HepG2 (cell line): ENCODE measurements around the gene NOP56. TPM values are rescaled to one million over a fixed set of nuclear protein-coding genes. Genes with fewer than 3 reads are reported as not detected.

Source experiments
- HNRNPK ChIP-seq: fragments of 200-400 bp; formaldehyde crosslinking; IDR thresholded peaks from 2 replicates; pipeline ENCODE4 v1.6.1; 2018; ENCODE audit warnings: low read length, low read depth, moderate library complexity, mild to moderate bottlenecking; ENCODE audit not compliant: poor library complexity, severe bottlenecking
- KDM6A ChIP-seq: IDR thresholded peaks from 2 replicates; pipeline ENCODE4 v1.6.1; 2016; ENCODE audit warnings: low read depth
- NFE2L1 ChIP-seq: sonication (generic); formaldehyde crosslinking; IDR thresholded peaks from 2 replicates; pipeline ENCODE4 v1.4.0; 2020; ENCODE audit warnings: missing genetic modification reagents, mild to moderate bottlenecking, borderline replicate concordance
- SALL1 ChIP-seq: sonication (generic); formaldehyde crosslinking; IDR thresholded peaks from 2 replicates; pipeline ENCODE4 v1.8.0; 2022; ENCODE audit warnings: mild to moderate bottlenecking, missing genetic modification reagents
- WIZ ChIP-seq: sonication (generic); formaldehyde crosslinking; IDR thresholded peaks from 2 replicates; pipeline ENCODE4 v1.5.1; 2020; ENCODE audit warnings: mild to moderate bottlenecking, missing genetic modification reagents
- ZBTB42 ChIP-seq: sonication (generic); formaldehyde crosslinking; IDR thresholded peaks from 2 replicates; pipeline ENCODE4 v1.5.0; 2020; ENCODE audit warnings: mild to moderate bottlenecking, missing genetic modification reagents
- ZNF101 ChIP-seq: sonication (generic); formaldehyde crosslinking; IDR thresholded peaks from 2 replicates; pipeline ENCODE4 v1.4.0; 2020; ENCODE audit warnings: mild to moderate bottlenecking, low read depth, missing genetic modification reagents, borderline replicate concordance
- ZNF557 ChIP-seq: sonication (generic); formaldehyde crosslinking; IDR thresholded peaks from 2 replicates; pipeline ENCODE4 v1.4.0; 2020; ENCODE audit warnings: missing genetic modification reagents
- ZNF7 ChIP-seq: IDR thresholded peaks from 2 replicates; pipeline ENCODE4 v1.6.1; 2016; ENCODE audit warnings: missing biosample characterization, missing genetic modification reagents
- ZNF749 ChIP-seq: sonication (generic); formaldehyde crosslinking; IDR thresholded peaks from 2 replicates; pipeline ENCODE4 v1.8.0; 2022; ENCODE audit warnings: mild to moderate bottlenecking, missing genetic modification reagents, moderate library complexity, borderline replicate concordance
- polyA plus RNA-seq, 8 experiments: library from polyadenylated mRNA; depleted of rRNA in 3 of 8; stranded (reverse) in 7 of 8; unstranded in 1 of 8; fragments of >200 nt; fragmentation: Illumina TruSeq in 4 of 8; extraction: Trizol in 4 of 8; gene quantifications; 2 replicates each; pipeline versions ENCODE4 v1.2.1 to v1.2.3, GENCODE V29; 2011 to 2016; ENCODE audit warnings: low read depth in 4 of 8, missing spikeins in 1 of 8, mixed read lengths in 1 of 8; ENCODE audit not compliant: insufficient read depth in 1 of 8
- total RNA-seq, 5 experiments: library from RNA; depleted of rRNA; stranded (reverse); fragments of >200 nt; fragmentation: Illumina TruSeq; extraction: Trizol; gene quantifications; 2 replicates each; pipeline ENCODE4 v1.2.3, GENCODE V29; 2016; ENCODE audit warnings: low read depth in 1 of 5
- TF ChIP-seq, protein P1 (sequence below): sonication (generic); formaldehyde crosslinking; IDR thresholded peaks from 2 replicates; pipeline ENCODE4 v1.4.0; 2020; ENCODE audit warnings: low read depth, mild to moderate bottlenecking, missing genetic modification reagents
- TF ChIP-seq, protein P2 (sequence below): sonication (generic); formaldehyde crosslinking; IDR thresholded peaks from 2 replicates; pipeline ENCODE4 v1.5.1; 2020; ENCODE audit warnings: missing genetic modification reagents, mild to moderate bottlenecking, borderline replicate concordance
- TF ChIP-seq, protein P3 (sequence below): sonication (generic); formaldehyde crosslinking; IDR thresholded peaks from 2 replicates; pipeline ENCODE4 v1.5.0; 2020; ENCODE audit warnings: mild to moderate bottlenecking, missing genetic modification reagents, moderate library complexity
- TF ChIP-seq, protein P4 (sequence below), 2 experiments: sonication (generic) in 1 of 2; formaldehyde crosslinking in 1 of 2; IDR thresholded peaks; 2 replicates each; pipeline versions ENCODE4 v1.4.0 to v1.6.1; 2018 to 2020; ENCODE audit warnings: missing genetic modification reagents in 2 of 2, borderline replicate concordance in 1 of 2, low read depth in 1 of 2, mild to moderate bottlenecking in 1 of 2, missing biosample characterization in 1 of 2
- TF ChIP-seq, protein P5 (sequence below): sonication (generic); formaldehyde crosslinking; IDR thresholded peaks from 2 replicates; pipeline ENCODE4 v1.8.0; 2022; ENCODE audit warnings: mild to moderate bottlenecking, missing genetic modification reagents
- TF ChIP-seq, protein P6 (sequence below): IDR thresholded peaks from 2 replicates; pipeline ENCODE4 v1.6.1; 2016; ENCODE audit warnings: low read depth

Gene NOP56
- total and polyA plus RNA-seq, 2 of the 13 experiments (the other 11 are each of a cell fraction or from before 2014, with no cell fraction given) = 369 to 1,116 TPM

DNA sequence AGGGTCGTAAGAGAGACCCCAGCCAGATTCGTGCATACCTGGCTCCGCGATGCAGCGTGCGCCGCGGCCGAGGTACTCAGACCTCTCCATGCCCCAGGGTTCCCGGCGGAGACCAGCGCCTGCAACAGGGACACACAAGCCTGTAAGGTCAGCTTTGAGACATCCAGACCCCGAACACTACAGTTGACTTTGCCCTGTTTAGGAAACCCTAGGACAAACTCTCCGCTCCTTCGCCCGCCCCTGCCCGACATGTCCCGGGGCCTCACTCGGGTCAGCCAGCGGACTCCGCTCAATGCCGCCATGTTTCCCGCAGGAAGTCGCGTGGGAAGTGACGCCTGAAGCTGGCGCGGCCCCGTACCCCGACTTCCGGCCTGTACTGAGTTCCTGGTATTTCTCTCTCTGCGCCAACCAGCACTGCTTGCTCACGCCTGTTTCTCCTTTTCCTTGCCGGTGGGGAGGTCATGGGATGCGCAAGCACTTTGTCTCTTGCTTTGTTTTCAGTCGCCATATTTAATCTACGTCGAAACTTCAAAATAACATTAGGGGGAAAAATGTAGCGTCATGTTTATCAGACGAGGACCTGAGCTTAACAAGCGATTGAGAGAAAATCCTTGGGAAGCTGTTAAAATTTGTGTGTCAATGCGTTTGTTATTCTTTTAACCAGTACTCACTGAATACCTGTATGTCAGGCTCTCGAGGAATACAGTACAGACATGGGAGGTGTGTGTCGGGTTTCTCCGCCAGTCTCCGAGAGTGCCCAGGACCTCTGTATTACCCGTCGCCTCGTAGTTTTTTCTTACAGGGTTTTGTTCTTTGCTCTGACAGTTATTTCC is 11.7 kb downstream of the NOP56 start, which contains the start of gene IDH3B (continued):
- TF ChIP-seq, protein P1, sequence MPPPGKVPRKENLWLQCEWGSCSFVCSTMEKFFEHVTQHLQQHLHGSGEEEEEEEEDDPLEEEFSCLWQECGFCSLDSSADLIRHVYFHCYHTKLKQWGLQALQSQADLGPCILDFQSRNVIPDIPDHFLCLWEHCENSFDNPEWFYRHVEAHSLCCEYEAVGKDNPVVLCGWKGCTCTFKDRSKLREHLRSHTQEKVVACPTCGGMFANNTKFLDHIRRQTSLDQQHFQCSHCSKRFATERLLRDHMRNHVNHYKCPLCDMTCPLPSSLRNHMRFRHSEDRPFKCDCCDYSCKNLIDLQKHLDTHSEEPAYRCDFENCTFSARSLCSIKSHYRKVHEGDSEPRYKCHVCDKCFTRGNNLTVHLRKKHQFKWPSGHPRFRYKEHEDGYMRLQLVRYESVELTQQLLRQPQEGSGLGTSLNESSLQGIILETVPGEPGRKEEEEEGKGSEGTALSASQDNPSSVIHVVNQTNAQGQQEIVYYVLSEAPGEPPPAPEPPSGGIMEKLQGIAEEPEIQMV = peak; percentile 91
- TF ChIP-seq, protein P2, sequence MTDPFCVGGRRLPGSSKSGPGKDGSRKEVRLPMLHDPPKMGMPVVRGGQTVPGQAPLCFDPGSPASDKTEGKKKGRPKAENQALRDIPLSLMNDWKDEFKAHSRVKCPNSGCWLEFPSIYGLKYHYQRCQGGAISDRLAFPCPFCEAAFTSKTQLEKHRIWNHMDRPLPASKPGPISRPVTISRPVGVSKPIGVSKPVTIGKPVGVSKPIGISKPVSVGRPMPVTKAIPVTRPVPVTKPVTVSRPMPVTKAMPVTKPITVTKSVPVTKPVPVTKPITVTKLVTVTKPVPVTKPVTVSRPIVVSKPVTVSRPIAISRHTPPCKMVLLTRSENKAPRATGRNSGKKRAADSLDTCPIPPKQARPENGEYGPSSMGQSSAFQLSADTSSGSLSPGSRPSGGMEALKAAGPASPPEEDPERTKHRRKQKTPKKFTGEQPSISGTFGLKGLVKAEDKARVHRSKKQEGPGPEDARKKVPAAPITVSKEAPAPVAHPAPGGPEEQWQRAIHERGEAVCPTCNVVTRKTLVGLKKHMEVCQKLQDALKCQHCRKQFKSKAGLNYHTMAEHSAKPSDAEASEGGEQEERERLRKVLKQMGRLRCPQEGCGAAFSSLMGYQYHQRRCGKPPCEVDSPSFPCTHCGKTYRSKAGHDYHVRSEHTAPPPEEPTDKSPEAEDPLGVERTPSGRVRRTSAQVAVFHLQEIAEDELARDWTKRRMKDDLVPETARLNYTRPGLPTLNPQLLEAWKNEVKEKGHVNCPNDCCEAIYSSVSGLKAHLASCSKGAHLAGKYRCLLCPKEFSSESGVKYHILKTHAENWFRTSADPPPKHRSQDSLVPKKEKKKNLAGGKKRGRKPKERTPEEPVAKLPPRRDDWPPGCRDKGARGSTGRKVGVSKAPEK = no peak
- TF ChIP-seq, protein P3, sequence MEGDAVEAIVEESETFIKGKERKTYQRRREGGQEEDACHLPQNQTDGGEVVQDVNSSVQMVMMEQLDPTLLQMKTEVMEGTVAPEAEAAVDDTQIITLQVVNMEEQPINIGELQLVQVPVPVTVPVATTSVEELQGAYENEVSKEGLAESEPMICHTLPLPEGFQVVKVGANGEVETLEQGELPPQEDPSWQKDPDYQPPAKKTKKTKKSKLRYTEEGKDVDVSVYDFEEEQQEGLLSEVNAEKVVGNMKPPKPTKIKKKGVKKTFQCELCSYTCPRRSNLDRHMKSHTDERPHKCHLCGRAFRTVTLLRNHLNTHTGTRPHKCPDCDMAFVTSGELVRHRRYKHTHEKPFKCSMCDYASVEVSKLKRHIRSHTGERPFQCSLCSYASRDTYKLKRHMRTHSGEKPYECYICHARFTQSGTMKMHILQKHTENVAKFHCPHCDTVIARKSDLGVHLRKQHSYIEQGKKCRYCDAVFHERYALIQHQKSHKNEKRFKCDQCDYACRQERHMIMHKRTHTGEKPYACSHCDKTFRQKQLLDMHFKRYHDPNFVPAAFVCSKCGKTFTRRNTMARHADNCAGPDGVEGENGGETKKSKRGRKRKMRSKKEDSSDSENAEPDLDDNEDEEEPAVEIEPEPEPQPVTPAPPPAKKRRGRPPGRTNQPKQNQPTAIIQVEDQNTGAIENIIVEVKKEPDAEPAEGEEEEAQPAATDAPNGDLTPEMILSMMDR (CRISPR knock-in tag) = peak; percentile 22
- TF ChIP-seq WIZ (CRISPR knock-in tag) (peak; percentile 96), ZNF101 (CRISPR knock-in tag) (0 out of 2 replicates have a peak, but pooled peaks have one; percentile 75), ZNF557 (CRISPR knock-in tag) (peak; percentile 91; the same call in 1 of the 2 replicates), NFE2L1 (CRISPR knock-in tag) (no peak), ZNF7 (CRISPR knock-in tag) (no peak), ZBTB42 (peak; percentile 68; the same call in 1 of the 2 replicates), KDM6A (CRISPR knock-in tag) (no peak), HNRNPK (no peak), SALL1 (CRISPR knock-in tag) (peak; percentile 94), ZNF749 (peak; percentile 85; the same call in 1 of the 2 replicates)
- TF ChIP-seq, protein P4, sequence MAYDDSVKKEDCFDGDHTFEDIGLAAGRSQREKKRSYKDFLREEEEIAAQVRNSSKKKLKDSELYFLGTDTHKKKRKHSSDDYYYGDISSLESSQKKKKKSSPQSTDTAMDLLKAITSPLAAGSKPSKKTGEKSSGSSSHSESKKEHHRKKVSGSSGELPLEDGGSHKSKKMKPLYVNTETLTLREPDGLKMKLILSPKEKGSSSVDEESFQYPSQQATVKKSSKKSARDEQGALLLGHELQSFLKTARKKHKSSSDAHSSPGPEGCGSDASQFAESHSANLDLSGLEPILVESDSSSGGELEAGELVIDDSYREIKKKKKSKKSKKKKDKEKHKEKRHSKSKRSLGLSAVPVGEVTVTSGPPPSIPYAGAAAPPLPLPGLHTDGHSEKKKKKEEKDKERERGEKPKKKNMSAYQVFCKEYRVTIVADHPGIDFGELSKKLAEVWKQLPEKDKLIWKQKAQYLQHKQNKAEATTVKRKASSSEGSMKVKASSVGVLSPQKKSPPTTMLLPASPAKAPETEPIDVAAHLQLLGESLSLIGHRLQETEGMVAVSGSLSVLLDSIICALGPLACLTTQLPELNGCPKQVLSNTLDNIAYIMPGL (CRISPR knock-in tag; IDR thresholded peaks at IDR 0.05; ENCODE audit: borderline replicate concordance in 1 of 2, low read depth in 1 of 2) = peak; percentile 92
- TF ChIP-seq, protein P5, sequence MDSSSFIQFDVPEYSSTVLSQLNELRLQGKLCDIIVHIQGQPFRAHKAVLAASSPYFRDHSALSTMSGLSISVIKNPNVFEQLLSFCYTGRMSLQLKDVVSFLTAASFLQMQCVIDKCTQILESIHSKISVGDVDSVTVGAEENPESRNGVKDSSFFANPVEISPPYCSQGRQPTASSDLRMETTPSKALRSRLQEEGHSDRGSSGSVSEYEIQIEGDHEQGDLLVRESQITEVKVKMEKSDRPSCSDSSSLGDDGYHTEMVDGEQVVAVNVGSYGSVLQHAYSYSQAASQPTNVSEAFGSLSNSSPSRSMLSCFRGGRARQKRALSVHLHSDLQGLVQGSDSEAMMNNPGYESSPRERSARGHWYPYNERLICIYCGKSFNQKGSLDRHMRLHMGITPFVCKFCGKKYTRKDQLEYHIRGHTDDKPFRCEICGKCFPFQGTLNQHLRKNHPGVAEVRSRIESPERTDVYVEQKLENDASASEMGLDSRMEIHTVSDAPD (CRISPR knock-in tag) = peak; percentile 83; the same call in 1 of the 2 replicates
- TF ChIP-seq, protein P6, sequence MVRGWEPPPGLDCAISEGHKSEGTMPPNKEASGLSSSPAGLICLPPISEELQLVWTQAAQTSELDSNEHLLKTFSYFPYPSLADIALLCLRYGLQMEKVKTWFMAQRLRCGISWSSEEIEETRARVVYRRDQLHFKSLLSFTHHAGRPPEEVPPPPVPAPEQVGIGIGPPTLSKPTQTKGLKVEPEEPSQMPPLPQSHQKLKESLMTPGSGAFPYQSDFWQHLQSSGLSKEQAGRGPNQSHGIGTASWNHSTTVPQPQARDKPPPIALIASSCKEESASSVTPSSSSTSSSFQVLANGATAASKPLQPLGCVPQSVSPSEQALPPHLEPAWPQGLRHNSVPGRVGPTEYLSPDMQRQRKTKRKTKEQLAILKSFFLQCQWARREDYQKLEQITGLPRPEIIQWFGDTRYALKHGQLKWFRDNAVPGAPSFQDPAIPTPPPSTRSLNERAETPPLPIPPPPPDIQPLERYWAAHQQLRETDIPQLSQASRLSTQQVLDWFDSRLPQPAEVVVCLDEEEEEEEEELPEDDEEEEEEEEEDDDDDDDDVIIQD (CRISPR knock-in tag) = no peak
